RKO (cell line): ENCODE data around the gene GAL3ST2.

ENCODE experiments used
- DNase-seq: peaks from one replicate; pipeline ENCODE4 v3.0.0-alpha.2; 2016; ENCODE audit warnings: low spot score

GAL3ST2 gene

GRCh38 chr2:241846406-241846805 is 69.8 kb downstream of the GAL3ST2 start:
- no peak for DNase-seq

- DNase-seq = no peak
Observed at GRCh38 chr2:241848761-241849615, 72.4 kb downstream of the GAL3ST2 start.

DNA sequence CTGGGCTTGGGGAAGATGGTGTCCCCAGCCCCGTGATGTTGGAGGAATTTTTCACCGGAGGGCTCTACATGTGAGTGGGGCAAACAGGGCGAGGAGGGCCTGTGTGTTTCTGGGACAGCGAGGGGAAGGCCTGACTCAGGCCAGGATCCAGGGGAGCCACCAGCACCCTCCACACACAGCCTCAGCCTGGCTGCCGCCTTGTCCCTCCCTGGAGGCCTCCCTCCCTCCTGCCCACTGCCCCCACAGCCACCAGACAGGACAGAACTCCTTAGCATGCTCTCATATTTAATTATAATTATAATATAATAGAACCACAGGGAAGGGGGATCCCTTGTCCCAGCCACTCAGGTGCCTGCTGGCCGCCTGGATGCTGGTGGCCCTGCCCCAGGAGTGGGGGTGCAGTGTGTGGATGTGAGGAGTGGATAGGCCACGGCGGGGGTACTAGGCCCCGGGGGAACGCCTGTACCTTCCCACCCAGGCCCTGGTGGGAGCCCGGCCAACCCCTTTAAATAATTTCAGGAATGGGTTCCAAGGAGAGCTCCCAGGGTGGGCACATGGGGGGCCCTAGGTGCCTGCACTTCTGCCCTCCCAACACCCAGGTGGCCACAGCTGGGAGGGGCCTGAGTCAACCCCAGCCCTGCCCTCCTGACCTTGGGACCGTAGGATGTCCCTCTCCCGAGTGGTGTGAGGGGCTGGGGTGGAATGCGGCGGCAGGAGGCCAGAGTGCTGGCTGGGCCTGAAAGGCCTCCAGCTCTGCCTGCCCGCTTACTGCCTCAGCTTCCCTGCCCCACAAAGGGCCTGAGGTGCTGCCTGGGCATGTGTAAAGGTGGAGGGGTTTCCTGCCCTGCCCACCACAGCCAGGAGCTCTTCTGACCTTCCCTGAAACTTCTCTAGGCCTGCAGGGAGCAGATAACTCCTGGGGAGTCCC is 73.3 kb downstream of the GAL3ST2 start:
- no peak for DNase-seq

DNA sequence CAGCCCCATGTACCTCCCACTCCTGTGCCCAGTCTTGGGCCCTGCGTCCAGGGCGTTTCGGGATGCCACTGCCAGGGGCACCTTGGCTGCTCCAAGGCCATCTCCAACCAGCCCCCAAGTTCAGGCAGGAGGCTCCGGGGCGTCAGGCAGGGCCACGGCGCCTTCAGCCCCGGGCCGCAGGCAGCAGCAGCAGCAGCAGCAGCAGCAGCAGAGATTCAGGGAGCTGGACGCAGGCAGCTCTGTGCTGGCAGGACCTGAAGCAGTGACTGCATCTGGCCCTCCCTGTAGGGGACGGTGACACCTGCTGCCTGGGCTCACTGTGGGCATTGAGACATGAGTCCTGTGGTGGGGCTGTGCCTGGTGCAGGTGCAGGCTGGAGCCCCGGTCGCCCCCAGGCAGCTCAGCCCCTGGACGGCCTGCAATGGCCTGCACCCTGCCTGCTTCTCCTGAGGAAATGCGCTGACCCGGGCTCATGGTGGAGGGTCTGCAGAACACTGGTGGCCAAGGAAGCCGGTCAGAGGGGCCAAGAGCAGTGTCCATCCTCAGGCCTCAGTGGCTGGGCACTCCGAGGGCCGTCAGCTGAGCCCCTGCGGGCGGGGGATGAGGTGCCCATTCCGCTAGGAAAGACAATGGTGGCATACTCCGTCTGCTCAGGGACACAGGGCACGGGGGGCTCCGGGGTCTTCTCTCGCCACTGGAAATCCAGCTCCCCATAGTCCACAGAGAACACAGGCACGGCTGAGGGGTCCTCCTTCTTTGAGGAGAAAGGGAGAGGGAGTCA is 74.1 kb downstream of the GAL3ST2 start:
- no peak for DNase-seq

GRCh38 chr2:241851325-241852115 is 74.9 kb downstream of the GAL3ST2 start:
- no peak for DNase-seq

- no peak for DNase-seq
Observed at GRCh38 chr2:241852116-241852980, 75.7 kb downstream of the GAL3ST2 start.

DNA sequence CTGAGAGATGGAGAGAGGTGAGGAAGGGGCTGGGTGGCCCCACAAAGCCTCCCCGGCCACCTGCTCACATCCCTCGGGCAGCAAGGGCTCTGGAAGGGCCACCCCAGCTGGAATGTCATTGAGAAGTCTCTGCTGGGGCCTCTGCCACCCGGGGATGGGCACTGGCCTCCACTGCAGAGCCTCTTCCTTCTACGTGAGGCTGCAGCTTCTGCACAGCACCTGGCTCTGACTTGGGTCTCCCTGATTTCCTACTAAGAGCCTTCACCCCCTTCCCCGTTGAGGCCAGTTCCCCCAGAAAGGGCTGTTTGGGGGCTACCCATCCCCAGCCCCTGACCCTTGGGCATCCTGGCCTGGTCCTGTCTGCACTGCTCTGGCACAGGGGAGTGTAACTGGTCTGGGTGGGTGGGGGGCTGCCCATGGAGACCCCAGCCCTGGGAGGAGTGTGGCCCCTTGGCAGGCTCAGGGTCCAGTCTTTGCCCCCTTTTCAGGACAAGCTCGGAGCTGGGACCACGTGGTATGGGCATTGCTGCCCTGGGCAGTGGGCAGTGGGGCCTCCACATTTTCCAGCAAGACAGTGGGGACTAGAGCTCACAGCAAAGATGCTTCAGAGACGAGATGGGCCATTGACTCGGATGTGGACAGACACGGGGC is 76.5 kb downstream of the GAL3ST2 start:
- no peak for DNase-seq
